ENCODE data around the gene CALU.
A peak's percentile ranks its signal among the peaks of the same experiment; 100 is the strongest.

CALU gene

GRCh38 chr7:128710481-128710880, 28.7 kb upstream of the CALU start:
- Mint-ChIP-seq H3K4me3 (no peak overlapping the region), H3K27ac (no peak overlapping the region), H3K9me3 (no peaks in the 10 kb centered on the region), H3K27me3 (peaks cover 25% of the 10 kb centered on the region), H3K4me1 (peaks cover 5% of the 10 kb centered on the region)
- DNase-seq, result no peak
- no peak for ATAC-seq

GRCh38 chr7:128713794-128714193, 25.4 kb upstream of the CALU start:
- no peak for ATAC-seq
- Mint-ChIP-seq H3K9me3 (no peaks in the 10 kb centered on the region), H3K4me1 (no peaks in the 10 kb centered on the region), H3K4me3 (no peak overlapping the region), H3K27ac (no peak overlapping the region), H3K27me3 (peaks cover 44% of the 10 kb centered on the region)
- no peak for DNase-seq

- Mint-ChIP-seq H3K4me1 (peaks cover 6% of the 10 kb centered on the region), H3K4me3 (no peak overlapping the region), H3K27ac (no peak overlapping the region), H3K9me3 (no peaks in the 10 kb centered on the region), H3K27me3 (peaks cover 40% of the 10 kb centered on the region)
- DNase-seq, result no peak
- no peak for ATAC-seq
These were observed 24.3 kb upstream of the CALU start for GRCh38 chr7:128714701-128715495.

- H3K4me3 Mint-ChIP-seq, result no peak overlapping the region
- peaks cover 31% of the 10 kb centered on the region for H3K27me3 Mint-ChIP-seq
- H3K9me3 Mint-ChIP-seq, result no peaks in the 10 kb centered on the region
- DNase-seq (no peak), ATAC-seq (peak; percentile 64)
- no peak overlapping the region for H3K27ac Mint-ChIP-seq
- H3K4me1 Mint-ChIP-seq, result peaks cover 6% of the 10 kb centered on the region
These were observed 20.1 kb upstream of the CALU start for GRCh38 chr7:128718967-128719642.

- Mint-ChIP-seq H3K4me3 (no peak overlapping the region), H3K4me1 (peaks cover 6% of the 10 kb centered on the region), H3K9me3 (no peaks in the 10 kb centered on the region), H3K27ac (no peak overlapping the region), H3K27me3 (peaks cover 31% of the 10 kb centered on the region)
- ATAC-seq (no peak), DNase-seq (no peak)
These were observed 17.8 kb upstream of the CALU start for GRCh38 chr7:128721376-128721775.

- H3K4me1 Mint-ChIP-seq, result no peaks in the 10 kb centered on the region
- no peaks in the 10 kb centered on the region for H3K9me3 Mint-ChIP-seq
- H3K4me3 Mint-ChIP-seq, result no peak overlapping the region
- no peak for ATAC-seq
- H3K27ac Mint-ChIP-seq, result no peak overlapping the region
- H3K27me3 Mint-ChIP-seq, result peaks cover 33% of the 10 kb centered on the region
- no peak for DNase-seq
These were observed 14.4 kb upstream of the CALU start for GRCh38 chr7:128724743-128725142.

GRCh38 chr7:128725531-128725930, 13.6 kb upstream of the CALU start:
- ATAC-seq (no peak), DNase-seq (no peak)

GRCh38 chr7:128726059-128726736, 13.0 kb upstream of the CALU start:
- H3K27ac Mint-ChIP-seq, result no peak overlapping the region
- no peaks in the 10 kb centered on the region for H3K4me1 Mint-ChIP-seq
- peaks cover 37% of the 10 kb centered on the region for H3K27me3 Mint-ChIP-seq
- DNase-seq (no peak), ATAC-seq (no peak)
- H3K4me3 Mint-ChIP-seq, result no peak overlapping the region
- H3K9me3 Mint-ChIP-seq, result no peaks in the 10 kb centered on the region

More at GRCh38 chr7:128725531-128725930, 13.6 kb upstream of the CALU start:
- Mint-ChIP-seq H3K4me3 (no peak overlapping the region), H3K27me3 (peaks cover 33% of the 10 kb centered on the region), H3K9me3 (no peaks in the 10 kb centered on the region), H3K4me1 (no peaks in the 10 kb centered on the region), H3K27ac (no peak overlapping the region)

GRCh38 chr7:128726737-128727072, 12.5 kb upstream of the CALU start:
- H3K27me3 Mint-ChIP-seq, result peaks cover 40% of the 10 kb centered on the region
- H3K4me3 Mint-ChIP-seq, result no peak overlapping the region
- H3K27ac Mint-ChIP-seq, result no peak overlapping the region
- H3K4me1 Mint-ChIP-seq, result no peaks in the 10 kb centered on the region
- ATAC-seq (no peak), DNase-seq (no peak)
- H3K9me3 Mint-ChIP-seq, result no peaks in the 10 kb centered on the region

GRCh38 chr7:128727239-128727638, 11.9 kb upstream of the CALU start:
- no peak overlapping the region for H3K4me3 Mint-ChIP-seq
- ATAC-seq (no peak), DNase-seq (no peak)
- peaks cover 40% of the 10 kb centered on the region for H3K27me3 Mint-ChIP-seq
- no peaks in the 10 kb centered on the region for H3K9me3 Mint-ChIP-seq
- no peak overlapping the region for H3K27ac Mint-ChIP-seq
- no peaks in the 10 kb centered on the region for H3K4me1 Mint-ChIP-seq

- DNase-seq (no peak), ATAC-seq (no peak)
These were observed 10.6 kb upstream of the CALU start for GRCh38 chr7:128728598-128728997.

GRCh38 chr7:128729494-128729893, 9.7 kb upstream of the CALU start:
- no peak for DNase-seq
- Mint-ChIP-seq H3K9me3 (no peaks in the 10 kb centered on the region), H3K27ac (no peak overlapping the region), H3K4me3 (no peak overlapping the region), H3K4me1 (no peaks in the 10 kb centered on the region), H3K27me3 (peaks cover 35% of the 10 kb centered on the region)
- no peak for ATAC-seq

More at GRCh38 chr7:128728598-128728997, 10.6 kb upstream of the CALU start:
- Mint-ChIP-seq H3K4me3 (no peak overlapping the region), H3K27me3 (peaks cover 40% of the 10 kb centered on the region), H3K9me3 (no peaks in the 10 kb centered on the region), H3K4me1 (no peaks in the 10 kb centered on the region), H3K27ac (no peak overlapping the region)

GRCh38 chr7:128731184-128731583, 8.0 kb upstream of the CALU start:
- Mint-ChIP-seq H3K4me1 (no peaks in the 10 kb centered on the region), H3K27me3 (peaks cover 21% of the 10 kb centered on the region), H3K4me3 (no peak overlapping the region), H3K27ac (no peak overlapping the region), H3K9me3 (no peaks in the 10 kb centered on the region)
- DNase-seq, result no peak
- ATAC-seq, result no peak

- no peaks in the 10 kb centered on the region for H3K9me3 Mint-ChIP-seq
- H3K4me3 Mint-ChIP-seq, result no peak overlapping the region
- H3K27me3 Mint-ChIP-seq, result peaks cover 8% of the 10 kb centered on the region
- DNase-seq, result no peak
- no peak for ATAC-seq
- no peak overlapping the region for H3K27ac Mint-ChIP-seq
- no peaks in the 10 kb centered on the region for H3K4me1 Mint-ChIP-seq
These were observed 6.5 kb upstream of the CALU start for GRCh38 chr7:128732521-128733277.

GRCh38 chr7:128733278-128733645, 5.9 kb upstream of the CALU start:
- Mint-ChIP-seq H3K27ac (no peak overlapping the region), H3K4me3 (no peak overlapping the region), H3K27me3 (peaks cover 8% of the 10 kb centered on the region), H3K4me1 (no peaks in the 10 kb centered on the region), H3K9me3 (no peaks in the 10 kb centered on the region)
- DNase-seq (no peak), ATAC-seq (no peak)
